Activated CD4-positive, alpha-beta T cell treated with anti-CD3 and anti-CD28 coated beads, Interleukin-2, Interleukin-4, amounts not matched to agents 100 ng/mL and 50 ng/mL, durations not matched to agents 16 hours and 8 hours (primary cell): ENCODE measurements around the gene DHRS7B.
"Not testable (repeated sequence)": the region's sequence is repeated elsewhere in the genome, so short reads cannot be mapped to it uniquely, and the experiment has no call there.

Experiments used
- DNase-seq: peaks from one replicate; pipeline ENCODE4 v3.0.0-alpha.2; 2020; ENCODE audit warnings: low spot score

Gene DHRS7B

GRCh38 chr17:21177854-21178600 is 51.3 kb downstream of the DHRS7B start:
- no peak for DNase-seq

DNA sequence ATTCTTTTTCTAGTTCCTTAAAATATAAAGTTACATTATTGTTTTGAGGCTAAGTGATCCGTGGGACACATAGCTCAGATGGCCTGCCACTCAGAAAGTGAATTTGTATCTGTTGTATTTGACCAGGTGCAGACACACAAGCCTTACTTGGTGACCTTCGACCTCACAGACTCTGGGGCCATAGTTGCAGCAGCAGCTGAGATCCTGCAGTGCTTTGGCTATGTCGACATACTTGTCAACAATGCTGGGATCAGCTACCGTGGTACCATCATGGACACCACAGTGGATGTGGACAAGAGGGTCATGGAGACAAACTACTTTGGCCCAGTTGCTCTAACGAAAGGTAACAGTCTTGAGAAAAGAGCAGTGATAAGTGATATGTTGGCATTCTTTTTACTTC is 56.7 kb downstream of the DHRS7B start:
- no peak for DNase-seq

GRCh38 chr17:21184570-21184969 is 57.8 kb downstream of the DHRS7B start:
- DNase-seq: no peak

- DNase-seq: no peak
These were observed 58.3 kb downstream of the DHRS7B start for GRCh38 chr17:21185061-21185460.

DNA sequence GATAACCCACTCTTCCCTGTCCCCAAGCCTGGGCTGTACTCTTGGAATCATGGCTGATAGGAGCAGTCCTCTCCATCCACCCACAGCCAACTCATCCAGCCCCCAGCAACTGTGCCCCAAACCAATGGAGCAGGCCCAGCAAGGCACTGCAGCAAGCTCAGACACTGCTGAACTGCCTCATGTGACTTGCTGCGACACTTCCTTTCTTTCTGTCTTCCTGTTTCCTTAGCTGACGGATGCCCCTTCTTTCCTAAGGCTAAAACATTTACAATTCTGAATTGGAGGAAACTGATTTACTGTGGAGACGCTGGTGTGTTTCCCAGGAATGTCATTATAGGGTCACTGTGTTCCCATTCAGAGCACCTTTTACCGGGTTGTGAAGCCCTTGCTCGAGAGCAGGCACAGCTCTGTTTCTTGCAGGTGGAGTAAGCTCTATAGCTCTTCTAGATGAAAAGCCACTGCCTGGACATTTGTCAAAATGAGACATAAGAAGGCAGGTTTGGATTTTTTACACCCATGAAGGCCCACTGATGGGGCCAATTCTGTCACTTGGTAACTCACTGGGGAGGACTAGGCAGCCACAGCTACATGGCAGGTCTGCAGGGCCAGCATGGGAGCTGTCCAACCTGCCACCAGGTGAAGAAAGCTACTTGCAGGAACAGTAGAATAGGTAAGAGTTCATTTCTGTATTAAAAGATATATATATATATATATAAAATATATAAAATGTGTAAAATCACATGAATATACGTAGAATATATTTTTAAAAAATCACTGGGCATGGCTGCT is 59.8 kb downstream of the DHRS7B start:
- DNase-seq: no peak

- DNase-seq: no peak
These were observed 62.6 kb downstream of the DHRS7B start for GRCh38 chr17:21189361-21189760.

- no peak for DNase-seq
These were observed 63.3 kb downstream of the DHRS7B start for GRCh38 chr17:21190078-21190477.

GRCh38 chr17:21191698-21192097 is 64.9 kb downstream of the DHRS7B start:
- no peak for DNase-seq

DNA sequence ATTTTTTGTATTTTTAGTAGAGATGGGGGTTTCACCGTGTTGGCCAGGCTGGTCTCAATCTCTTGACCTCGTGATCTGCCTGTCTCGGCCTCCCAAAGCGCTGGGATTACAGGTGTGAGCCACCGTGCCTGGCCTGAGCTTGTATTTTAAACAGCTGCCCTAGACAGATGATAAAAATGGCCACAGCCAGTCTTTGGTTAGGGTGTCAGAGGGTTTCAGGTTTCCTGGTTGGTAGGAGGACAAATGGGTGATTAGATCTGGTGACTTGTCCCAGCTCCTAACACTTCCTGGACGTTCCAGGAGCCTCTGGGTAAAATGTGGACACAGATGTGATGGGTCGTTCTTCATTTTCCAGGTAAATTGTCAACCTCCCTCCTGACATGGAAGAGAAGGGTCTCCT is 65.7 kb downstream of the DHRS7B start:
- not testable (repeated sequence) for DNase-seq

DNA sequence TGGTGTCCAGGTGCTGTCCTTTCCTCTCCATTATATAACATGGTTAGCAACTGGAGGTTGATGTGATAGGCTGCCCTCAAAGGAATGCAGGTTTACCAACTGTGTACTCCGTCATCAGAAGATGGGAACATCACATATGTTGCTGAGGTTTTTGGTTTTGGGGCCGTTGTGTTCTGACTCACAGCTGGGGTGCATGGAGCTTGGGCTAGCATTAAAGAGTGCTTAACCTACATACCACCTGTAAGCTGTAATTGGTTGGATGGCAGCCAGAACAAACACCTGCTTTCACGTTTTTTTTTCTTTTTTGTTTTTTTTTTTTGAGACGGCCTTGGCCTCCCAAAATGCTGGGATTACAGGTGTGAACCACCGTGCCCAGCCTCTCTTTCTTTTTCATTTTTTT is 66.3 kb downstream of the DHRS7B start:
- no peak for DNase-seq

- DNase-seq: no peak
These were observed 67.5 kb downstream of the DHRS7B start for GRCh38 chr17:21194226-21194625.

- DNase-seq: no peak
These were observed 67.9 kb downstream of the DHRS7B start for GRCh38 chr17:21194703-21195102.

- DNase-seq: no peak
These were observed 69.4 kb downstream of the DHRS7B start for GRCh38 chr17:21196126-21196525.

- DNase-seq: no peak
These were observed 71.6 kb downstream of the DHRS7B start for GRCh38 chr17:21198411-21198810.

DNA sequence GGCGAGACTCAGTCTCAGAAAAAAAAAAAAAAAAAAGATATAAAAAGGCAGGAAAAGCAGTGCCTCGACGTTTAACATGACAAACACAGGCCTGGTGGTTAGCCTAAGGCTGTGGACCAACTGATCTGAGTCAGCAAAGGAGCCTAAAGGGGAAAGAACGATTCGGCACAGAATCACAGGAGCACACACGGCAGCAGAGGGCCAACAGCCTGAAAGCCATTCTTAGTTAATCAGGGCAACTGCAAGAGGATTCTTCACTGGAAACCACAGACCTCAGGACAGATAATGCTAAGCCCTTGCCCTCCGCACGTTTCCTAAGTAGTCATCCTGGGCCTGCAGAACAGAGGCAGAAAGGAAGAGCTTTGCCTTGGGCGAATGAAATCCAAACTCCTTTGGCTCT is 72.5 kb downstream of the DHRS7B start:
- DNase-seq: no peak

- no peak for DNase-seq
These were observed 73.1 kb downstream of the DHRS7B start for GRCh38 chr17:21199856-21200255.

GRCh38 chr17:21200590-21201297 is 74.0 kb downstream of the DHRS7B start:
- DNase-seq: no peak

DNA sequence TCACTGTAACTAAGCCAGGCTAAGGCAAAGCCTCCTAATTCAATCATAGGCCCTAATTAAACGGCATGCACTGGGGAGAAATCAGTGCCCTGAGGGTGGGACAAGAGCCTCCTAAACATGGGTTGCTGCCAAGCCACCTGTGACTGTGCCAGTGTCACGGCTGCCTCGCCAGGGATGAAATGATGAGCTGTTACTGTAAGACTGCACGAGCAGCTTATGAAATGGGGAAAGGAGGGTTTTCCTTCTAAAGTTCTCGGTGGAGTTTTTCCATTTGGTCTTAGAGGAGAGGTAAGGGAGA is 74.5 kb downstream of the DHRS7B start:
- DNase-seq: no peak

- DNase-seq: no peak
These were observed 75.1 kb downstream of the DHRS7B start for GRCh38 chr17:21201874-21202273.

- DNase-seq: no peak
These were observed 75.7 kb downstream of the DHRS7B start for GRCh38 chr17:21202512-21202911.

DNA sequence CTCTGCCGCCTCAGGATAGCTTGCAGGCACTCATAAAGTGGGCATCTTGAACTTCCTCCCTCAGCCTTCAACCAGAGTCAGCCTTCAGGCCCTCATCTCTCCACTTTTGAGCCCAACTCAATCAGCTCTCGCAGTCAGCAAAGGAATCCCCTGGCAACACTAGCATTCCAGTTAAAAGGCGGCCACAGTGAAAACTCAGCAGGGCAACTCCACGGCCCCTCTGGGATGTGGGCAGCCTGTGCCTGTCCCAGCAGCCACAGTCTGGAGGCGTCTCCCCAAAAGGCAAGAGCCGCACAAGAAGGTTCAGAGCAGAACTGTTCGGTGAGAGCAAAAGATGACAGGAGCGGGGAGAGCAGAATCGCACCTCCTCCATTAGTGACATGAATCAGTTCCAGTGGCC is 78.2 kb downstream of the DHRS7B start:
- no peak for DNase-seq

- DNase-seq: no peak
These were observed 81.6 kb downstream of the DHRS7B start for GRCh38 chr17:21208352-21208751.

- DNase-seq: no peak
These were observed 82.9 kb downstream of the DHRS7B start for GRCh38 chr17:21209511-21210175.
